HFF-Myc (cell line): Measurements from ENCODE around the gene RMDN2.
A peak's percentile ranks its signal among the peaks of the same experiment; 100 is the strongest.

ENCODE experiments used
- DNase-seq: peaks from one replicate; pipeline ENCODE4 v3.0.0-alpha.2; 2011; ENCODE audit warnings: low read depth; ENCODE audit errors: extremely low read depth
- H3K4me3 ChIP-seq: replicated peaks from 2 replicates; pipeline ENCODE4 v1.5.1; 2011; ENCODE audit warnings: low read depth, mild to moderate bottlenecking, control low read depth, low read length
- TF ChIP-seq, protein P1 (sequence below): IDR thresholded peaks from 2 replicates; pipeline ENCODE4 v1.5.1; 2012; ENCODE audit warnings: mild to moderate bottlenecking, low read depth, low read length, control low read depth; ENCODE audit errors: missing control alignments

The RMDN2 gene

DNA sequence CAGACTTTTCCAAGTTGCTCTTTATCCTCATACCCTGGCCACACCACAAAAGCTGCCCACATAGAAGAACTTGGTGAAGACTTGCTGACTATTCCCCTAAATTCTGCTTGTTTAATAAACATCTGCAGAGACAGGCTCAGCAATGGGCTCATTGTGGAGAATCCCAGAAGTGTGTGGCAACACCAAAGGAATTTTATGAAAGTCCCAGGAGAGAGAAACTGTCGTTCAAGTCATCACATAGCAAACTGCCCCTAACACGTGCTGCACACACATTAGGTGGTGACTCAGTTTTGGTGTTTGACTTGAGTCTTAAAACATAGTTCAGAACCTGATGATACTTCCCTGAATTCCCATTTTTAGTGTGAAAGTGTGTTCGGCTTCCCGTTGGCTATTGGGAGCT, 112.2 kb downstream of the RMDN2 start:
- H3K4me3 ChIP-seq, result no peak overlapping the region
- DNase-seq, result no peak
- TF ChIP-seq, protein P1, sequence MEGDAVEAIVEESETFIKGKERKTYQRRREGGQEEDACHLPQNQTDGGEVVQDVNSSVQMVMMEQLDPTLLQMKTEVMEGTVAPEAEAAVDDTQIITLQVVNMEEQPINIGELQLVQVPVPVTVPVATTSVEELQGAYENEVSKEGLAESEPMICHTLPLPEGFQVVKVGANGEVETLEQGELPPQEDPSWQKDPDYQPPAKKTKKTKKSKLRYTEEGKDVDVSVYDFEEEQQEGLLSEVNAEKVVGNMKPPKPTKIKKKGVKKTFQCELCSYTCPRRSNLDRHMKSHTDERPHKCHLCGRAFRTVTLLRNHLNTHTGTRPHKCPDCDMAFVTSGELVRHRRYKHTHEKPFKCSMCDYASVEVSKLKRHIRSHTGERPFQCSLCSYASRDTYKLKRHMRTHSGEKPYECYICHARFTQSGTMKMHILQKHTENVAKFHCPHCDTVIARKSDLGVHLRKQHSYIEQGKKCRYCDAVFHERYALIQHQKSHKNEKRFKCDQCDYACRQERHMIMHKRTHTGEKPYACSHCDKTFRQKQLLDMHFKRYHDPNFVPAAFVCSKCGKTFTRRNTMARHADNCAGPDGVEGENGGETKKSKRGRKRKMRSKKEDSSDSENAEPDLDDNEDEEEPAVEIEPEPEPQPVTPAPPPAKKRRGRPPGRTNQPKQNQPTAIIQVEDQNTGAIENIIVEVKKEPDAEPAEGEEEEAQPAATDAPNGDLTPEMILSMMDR, result no peak

DNA sequence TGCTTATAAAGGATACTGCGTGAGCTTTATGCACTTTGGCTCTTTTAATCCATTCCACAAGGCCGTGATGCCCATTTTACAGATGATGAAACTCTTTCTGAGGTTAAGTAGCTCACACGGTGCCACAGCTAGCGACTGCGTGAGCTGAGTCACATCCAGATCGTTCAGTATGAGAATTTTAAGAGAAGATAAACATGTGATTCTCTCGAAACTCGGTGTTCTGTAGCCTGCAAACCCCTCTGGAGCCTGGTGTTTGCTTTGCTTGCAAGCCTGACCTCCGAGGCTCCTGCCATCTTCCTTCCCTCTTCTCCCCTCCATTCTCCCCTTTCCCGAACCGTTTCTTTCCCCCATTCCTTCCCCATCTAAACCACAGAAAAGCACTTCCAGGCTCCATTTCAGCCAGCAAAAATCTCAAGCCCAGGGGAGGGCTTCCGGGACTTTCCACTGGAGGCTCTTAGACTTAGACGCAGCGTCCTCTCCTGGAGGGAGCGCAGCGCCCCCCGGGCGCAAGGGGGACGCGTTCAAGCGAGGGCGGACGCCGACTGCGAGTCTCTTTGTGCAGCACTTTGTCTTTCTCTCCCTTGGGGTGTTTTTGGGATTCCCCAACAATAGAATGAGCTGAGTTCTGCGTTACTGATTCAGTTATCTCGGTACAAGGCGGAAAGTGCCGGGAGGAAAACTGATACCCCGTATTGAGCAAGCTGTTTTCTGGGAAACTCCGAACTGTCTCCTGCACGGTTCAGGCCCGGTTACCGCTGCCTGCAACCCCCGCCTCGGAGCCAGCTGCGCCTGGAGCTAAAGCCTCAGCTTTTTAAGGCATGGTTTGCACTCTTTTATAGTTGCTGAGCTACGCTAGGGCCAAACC, 112.9 kb downstream of the RMDN2 start:
- H3K4me3 ChIP-seq, result peak overlapping the region; percentile 16
- TF ChIP-seq, protein P1, result peak; percentile 37
- no peak for DNase-seq

GRCh38 chr2:38038682-38039081, 113.6 kb downstream of the RMDN2 start:
- TF ChIP-seq, protein P1, result no peak
- no peak for DNase-seq
- no peak overlapping the region for H3K4me3 ChIP-seq

- no peak overlapping the region for H3K4me3 ChIP-seq
- DNase-seq, result no peak
- TF ChIP-seq, protein P1, result no peak
These were observed 114.2 kb downstream of the RMDN2 start for GRCh38 chr2:38039121-38039910.

GRCh38 chr2:38045811-38046210, 120.7 kb downstream of the RMDN2 start:
- no peak overlapping the region for H3K4me3 ChIP-seq
- no peak for DNase-seq
- TF ChIP-seq, protein P1, result no peak

DNA sequence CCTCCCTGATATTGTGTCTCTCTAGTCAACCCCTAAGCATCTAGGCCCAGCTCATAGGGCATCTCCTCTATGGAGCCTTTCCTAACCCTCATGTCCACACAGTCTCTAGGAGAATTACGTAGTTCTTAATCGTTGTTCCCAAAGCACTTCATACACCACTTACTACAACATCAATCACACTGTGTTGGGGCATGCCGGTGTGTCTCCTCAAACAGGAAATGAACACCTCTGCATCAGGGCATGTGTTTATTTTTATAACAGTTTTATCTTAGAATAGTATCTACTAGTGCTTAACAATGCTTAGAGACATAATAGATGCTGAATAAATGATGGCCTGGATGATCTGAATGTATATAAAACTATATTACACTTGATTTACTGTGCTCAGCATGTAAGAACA, 131.1 kb downstream of the RMDN2 start:
- no peak overlapping the region for H3K4me3 ChIP-seq
- no peak for DNase-seq
- TF ChIP-seq, protein P1, result no peak
